GM06990 (cell line): ENCODE measurements around the gene C1QTNF5.

Experiments used
- DNase-seq: peaks from one replicate; pipeline ENCODE4 v3.0.0-alpha.2; 2011; ENCODE audit not compliant: insufficient read length; ENCODE audit errors: extremely low read depth
- H3K27me3 ChIP-seq: replicated peaks from 2 replicates; pipeline ENCODE4 v1.6.0; 2011; ENCODE audit warnings: low read length; ENCODE audit not compliant: control insufficient read depth, insufficient read depth
- H3K36me3 ChIP-seq: 2 replicates; pipeline ENCODE4 v1.5.1; 2011; ENCODE audit warnings: low read length; ENCODE audit not compliant: control insufficient read depth, insufficient read depth
- H3K4me3 ChIP-seq: replicated peaks from 2 replicates; pipeline ENCODE4 v1.5.1; 2011; ENCODE audit warnings: low read depth, mild to moderate bottlenecking, control low read depth, low read length
- TF ChIP-seq, protein P1 (sequence below): IDR thresholded peaks from 2 replicates; pipeline ENCODE4 v1.5.1; 2011; ENCODE audit warnings: low read length, control low read depth, mild to moderate bottlenecking, inconsistent platforms; ENCODE audit not compliant: insufficient read depth, poor library complexity, severe bottlenecking

Gene C1QTNF5

GRCh38 chr11:119320776-119321524 is 19.7 kb downstream of the C1QTNF5 start:
- H3K4me3 ChIP-seq, result peak overlapping the region; percentile 66
- DNase-seq, result peak; percentile 90
- no peaks in the 10 kb centered on the region for H3K36me3 ChIP-seq

GRCh38 chr11:119320240-119320775 is 20.4 kb downstream of the C1QTNF5 start:
- H3K36me3 ChIP-seq, result no peaks in the 10 kb centered on the region
- DNase-seq, result no peak
- H3K27me3 ChIP-seq, result no peaks in the 10 kb centered on the region
- H3K4me3 ChIP-seq, result peak overlapping the region; percentile 66
- TF ChIP-seq, protein P1, sequence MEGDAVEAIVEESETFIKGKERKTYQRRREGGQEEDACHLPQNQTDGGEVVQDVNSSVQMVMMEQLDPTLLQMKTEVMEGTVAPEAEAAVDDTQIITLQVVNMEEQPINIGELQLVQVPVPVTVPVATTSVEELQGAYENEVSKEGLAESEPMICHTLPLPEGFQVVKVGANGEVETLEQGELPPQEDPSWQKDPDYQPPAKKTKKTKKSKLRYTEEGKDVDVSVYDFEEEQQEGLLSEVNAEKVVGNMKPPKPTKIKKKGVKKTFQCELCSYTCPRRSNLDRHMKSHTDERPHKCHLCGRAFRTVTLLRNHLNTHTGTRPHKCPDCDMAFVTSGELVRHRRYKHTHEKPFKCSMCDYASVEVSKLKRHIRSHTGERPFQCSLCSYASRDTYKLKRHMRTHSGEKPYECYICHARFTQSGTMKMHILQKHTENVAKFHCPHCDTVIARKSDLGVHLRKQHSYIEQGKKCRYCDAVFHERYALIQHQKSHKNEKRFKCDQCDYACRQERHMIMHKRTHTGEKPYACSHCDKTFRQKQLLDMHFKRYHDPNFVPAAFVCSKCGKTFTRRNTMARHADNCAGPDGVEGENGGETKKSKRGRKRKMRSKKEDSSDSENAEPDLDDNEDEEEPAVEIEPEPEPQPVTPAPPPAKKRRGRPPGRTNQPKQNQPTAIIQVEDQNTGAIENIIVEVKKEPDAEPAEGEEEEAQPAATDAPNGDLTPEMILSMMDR, result no peak

More at GRCh38 chr11:119320776-119321524, 19.7 kb downstream of the C1QTNF5 start:
- TF ChIP-seq, protein P1, result peak; percentile 19
- no peaks in the 10 kb centered on the region for H3K27me3 ChIP-seq

GRCh38 chr11:119319700-119320239 is 20.9 kb downstream of the C1QTNF5 start:
- DNase-seq, result no peak
- Histone ChIP-seq H3K36me3 (no peaks in the 10 kb centered on the region), H3K4me3 (peak overlapping the region; percentile 60), H3K27me3 (no peaks in the 10 kb centered on the region)
- TF ChIP-seq, protein P1, result no peak

GRCh38 chr11:119319136-119319699 is 21.5 kb downstream of the C1QTNF5 start:
- TF ChIP-seq, protein P1, result no peak
- Histone ChIP-seq H3K4me3 (peak overlapping the region; percentile 60), H3K27me3 (no peaks in the 10 kb centered on the region), H3K36me3 (no peaks in the 10 kb centered on the region)
- no peak for DNase-seq

GRCh38 chr11:119318240-119319135 is 22.2 kb downstream of the C1QTNF5 start:
- H3K36me3 ChIP-seq, result no peaks in the 10 kb centered on the region
- H3K4me3 ChIP-seq, result peak overlapping the region; percentile 60
- TF ChIP-seq, protein P1, result no peak
- no peaks in the 10 kb centered on the region for H3K27me3 ChIP-seq
- DNase-seq, result peak; percentile 75
